ACC112 (cell line): Measurements from ENCODE around the gene LDAH.
A peak's percentile ranks its signal among the peaks of the same experiment; 100 is the strongest.

ENCODE experiments used
- H2AFZ ChIP-seq: fragments of 200-600 bp; sonication (generic); one replicate; pipeline ENCODE4 v1.6.0; 2017; ENCODE audit warnings: antibody characterized with exemption, low read length; ENCODE audit not compliant: unreplicated experiment
- H3K27ac ChIP-seq: fragments of 200-600 bp; sonication (generic); 2 replicates; pipeline ENCODE4 v1.5.1; 2014; ENCODE audit warnings: low read depth, mild to moderate bottlenecking, antibody characterized with exemption, low read length, moderate library complexity
- H3K27me3 ChIP-seq: fragments of 200-600 bp; sonication (generic); 2 replicates; pipeline ENCODE4 v1.6.1; 2014; ENCODE audit warnings: mild to moderate bottlenecking, antibody characterized with exemption, low read length, moderate library complexity, mixed read lengths; ENCODE audit not compliant: insufficient read depth
- H3K36me3 ChIP-seq: fragments of 200-600 bp; sonication (generic); 2 replicates; pipeline ENCODE4 v1.6.1; 2016; ENCODE audit warnings: mild to moderate bottlenecking, antibody characterized with exemption, low read length, moderate library complexity, mixed read lengths; ENCODE audit not compliant: insufficient read depth
- H3K4me1 ChIP-seq: fragments of 200-600 bp; sonication (generic); one replicate; pipeline ENCODE4 v1.6.1; 2016; ENCODE audit warnings: low read length, mixed read lengths; ENCODE audit not compliant: insufficient read depth, unreplicated experiment, control insufficient read depth
- H3K4me3 ChIP-seq: fragments of 200-600 bp; sonication (generic); 2 replicates; pipeline ENCODE4 v1.5.1; 2014; ENCODE audit warnings: mild to moderate bottlenecking, low read depth, low read length
- H3K79me2 ChIP-seq: fragments of 200-600 bp; sonication (generic); one replicate; pipeline ENCODE4 v1.6.0; 2016; ENCODE audit warnings: low read length; ENCODE audit not compliant: control insufficient read depth, unreplicated experiment, insufficient read depth

The LDAH gene

GRCh38 chr2:20660506-20661420 lies 162.1 kb downstream of the LDAH start:
- no peak overlapping the region for H2AFZ ChIP-seq
- H3K27ac ChIP-seq = no peak overlapping the region
- H3K36me3 ChIP-seq = no peaks in the 10 kb centered on the region
- no peaks in the 10 kb centered on the region for H3K4me1 ChIP-seq
- H3K27me3 ChIP-seq = peaks cover 66% of the 10 kb centered on the region
- H3K4me3 ChIP-seq = no peak overlapping the region
- no peaks in the 10 kb centered on the region for H3K79me2 ChIP-seq

GRCh38 chr2:20657522-20658235 lies 165.2 kb downstream of the LDAH start:
- Histone ChIP-seq H3K27me3 (peaks cover 42% of the 10 kb centered on the region), H3K4me1 (no peaks in the 10 kb centered on the region), H2AFZ (no peak overlapping the region), H3K79me2 (no peaks in the 10 kb centered on the region), H3K4me3 (no peak overlapping the region), H3K27ac (no peak overlapping the region), H3K36me3 (no peaks in the 10 kb centered on the region)

GRCh38 chr2:20656561-20656960 lies 166.3 kb downstream of the LDAH start:
- Histone ChIP-seq H3K4me3 (no peak overlapping the region), H3K79me2 (no peaks in the 10 kb centered on the region), H2AFZ (no peak overlapping the region), H3K27ac (no peak overlapping the region), H3K4me1 (peaks cover 2% of the 10 kb centered on the region), H3K27me3 (peaks cover 31% of the 10 kb centered on the region), H3K36me3 (no peaks in the 10 kb centered on the region)

GRCh38 chr2:20654535-20654813 lies 168.4 kb downstream of the LDAH start:
- peaks cover 22% of the 10 kb centered on the region for H3K27me3 ChIP-seq
- H3K79me2 ChIP-seq = peaks cover 12% of the 10 kb centered on the region
- peaks cover 12% of the 10 kb centered on the region for H3K4me1 ChIP-seq
- H3K4me3 ChIP-seq = no peak overlapping the region
- no peak overlapping the region for H2AFZ ChIP-seq
- H3K27ac ChIP-seq = no peak overlapping the region
- no peaks in the 10 kb centered on the region for H3K36me3 ChIP-seq

GRCh38 chr2:20653695-20654534 lies 169.0 kb downstream of the LDAH start:
- Histone ChIP-seq H2AFZ (no peak overlapping the region), H3K27me3 (peaks cover 17% of the 10 kb centered on the region), H3K4me3 (no peak overlapping the region), H3K4me1 (peaks cover 18% of the 10 kb centered on the region), H3K79me2 (peaks cover 18% of the 10 kb centered on the region), H3K27ac (no peak overlapping the region), H3K36me3 (no peaks in the 10 kb centered on the region)

GRCh38 chr2:20652673-20653575 lies 170.0 kb downstream of the LDAH start:
- Histone ChIP-seq H2AFZ (no peak overlapping the region), H3K4me1 (peaks cover 20% of the 10 kb centered on the region), H3K4me3 (no peak overlapping the region)

GRCh38 chr2:20652141-20652540 lies 170.8 kb downstream of the LDAH start:
- Histone ChIP-seq H3K27me3 (peaks cover 14% of the 10 kb centered on the region; the same call in 1 of the 2 replicates), H3K4me3 (no peak overlapping the region), H3K79me2 (peaks cover 33% of the 10 kb centered on the region), H3K4me1 (peaks cover 20% of the 10 kb centered on the region), H3K27ac (no peak overlapping the region), H3K36me3 (no peaks in the 10 kb centered on the region), H2AFZ (peak overlapping the region; percentile 95)

More at GRCh38 chr2:20652673-20653575, 170.0 kb downstream of the LDAH start:
- Histone ChIP-seq H3K27me3 (peaks cover 14% of the 10 kb centered on the region; the same call in 1 of the 2 replicates), H3K79me2 (peaks cover 27% of the 10 kb centered on the region), H3K36me3 (no peaks in the 10 kb centered on the region), H3K27ac (no peak overlapping the region)

GRCh38 chr2:20651731-20652099 lies 171.2 kb downstream of the LDAH start:
- peaks cover 11% of the 10 kb centered on the region; the same call in 1 of the 2 replicates for H3K27me3 ChIP-seq
- H3K27ac ChIP-seq = no peak overlapping the region

GRCh38 chr2:20650877-20651730 lies 171.8 kb downstream of the LDAH start, which contains the start of gene HS1BP3:
Gene HS1BP3 (minus strand): TSS chr2:20651098. CDS start chr2:20651063, 35 bp downstream.
- H3K4me1 ChIP-seq = peaks cover 20% of the 10 kb centered on the region

More at GRCh38 chr2:20651731-20652099, 171.2 kb downstream of the LDAH start:
- H3K79me2 ChIP-seq = peaks cover 33% of the 10 kb centered on the region
- H3K4me3 ChIP-seq = peak overlapping the region; percentile 99
- H2AFZ ChIP-seq = peak overlapping the region; percentile 95
- H3K4me1 ChIP-seq = peaks cover 20% of the 10 kb centered on the region
- H3K36me3 ChIP-seq = no peaks in the 10 kb centered on the region

More at GRCh38 chr2:20650877-20651730, 171.8 kb downstream of the LDAH start, which contains the start of gene HS1BP3:
- no peaks in the 10 kb centered on the region for H3K36me3 ChIP-seq
- peak within 1 kb of the TSS; percentile 99 for H3K4me3 ChIP-seq
- peak within 1 kb of the TSS; percentile 95 for H2AFZ ChIP-seq
- H3K27ac ChIP-seq = peak within 1 kb of the TSS; percentile 49; the same call in 1 of the 2 replicates
- peaks cover 33% of the 10 kb centered on the region for H3K79me2 ChIP-seq
- 0 out of 2 replicates have a peak, but pooled peaks cover 5% of the 10 kb centered on the region for H3K27me3 ChIP-seq
